H4 (cell line): Measurements from ENCODE around the gene GRB7. TPM values are rescaled to one million over a fixed set of nuclear protein-coding genes. Genes with fewer than 3 reads are reported as not detected.
A peak's percentile ranks its signal among the peaks of the same experiment; 100 is the strongest.
"Not testable (repeated sequence)": the region's sequence is repeated elsewhere in the genome, so short reads cannot be mapped to it uniquely, and the experiment has no call there.

Experiments used
- DNase-seq: peaks from one replicate; pipeline ENCODE4 v3.0.0-alpha.2; 2015; ENCODE audit warnings: low spot score
- total RNA-seq: library from RNA; depleted of rRNA; stranded (reverse); fragments of >200 nt; shearing (Covaris generic); gene quantifications from 2 replicates; pipeline ENCODE4 v1.2.3, GENCODE V29; 2014

Gene GRB7
- total RNA-seq, 1 experiment from 2014 or later, result not detected

DNA sequence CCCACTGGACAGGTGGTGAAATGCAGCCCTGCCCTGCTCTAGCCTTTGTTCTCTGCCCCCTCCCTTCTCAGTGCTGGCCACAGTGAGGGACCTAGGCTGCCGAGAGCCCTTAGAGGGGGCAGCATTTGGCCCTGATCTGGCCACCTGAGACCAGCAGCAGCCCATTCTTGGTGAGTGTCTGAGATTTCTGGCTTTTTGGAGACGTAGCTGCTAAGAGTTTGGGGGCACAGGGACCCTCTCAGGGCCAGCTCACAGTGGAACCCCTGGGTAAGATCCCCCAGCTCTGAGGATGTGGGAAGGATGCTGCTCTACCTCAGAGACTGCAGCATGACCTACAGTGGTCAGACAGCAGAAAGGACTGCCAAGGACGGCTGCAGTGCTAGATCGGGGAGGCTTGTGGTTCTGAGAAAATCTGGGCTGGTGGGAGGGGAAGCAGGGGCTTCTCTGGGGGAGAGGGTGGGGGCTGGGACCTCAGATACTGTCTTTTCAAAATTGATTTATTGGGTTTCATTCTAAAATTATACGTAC, 13.3 kb downstream of the GRB7 start:
- DNase-seq, result no peak

DNA sequence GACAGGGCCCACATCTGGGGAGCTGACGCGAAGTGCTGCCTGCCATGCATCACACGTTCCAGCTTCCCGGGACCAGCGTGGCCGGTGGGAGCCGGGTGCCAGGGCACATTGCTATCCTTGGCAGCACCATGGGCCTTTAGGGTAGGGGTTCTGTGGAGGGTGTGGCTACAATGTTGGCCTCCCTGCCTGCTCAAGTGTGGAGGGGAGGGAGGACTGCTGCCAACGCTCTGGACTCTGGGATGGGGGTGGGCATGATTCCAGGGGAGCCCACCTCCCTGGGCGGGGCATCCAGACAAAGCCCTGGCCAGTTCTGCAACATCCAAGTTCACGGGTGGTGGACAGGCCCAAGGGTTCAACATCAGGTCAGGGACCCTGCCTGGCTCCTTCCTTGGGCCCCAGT, 13.9 kb downstream of the GRB7 start:
- DNase-seq, result no peak

DNA sequence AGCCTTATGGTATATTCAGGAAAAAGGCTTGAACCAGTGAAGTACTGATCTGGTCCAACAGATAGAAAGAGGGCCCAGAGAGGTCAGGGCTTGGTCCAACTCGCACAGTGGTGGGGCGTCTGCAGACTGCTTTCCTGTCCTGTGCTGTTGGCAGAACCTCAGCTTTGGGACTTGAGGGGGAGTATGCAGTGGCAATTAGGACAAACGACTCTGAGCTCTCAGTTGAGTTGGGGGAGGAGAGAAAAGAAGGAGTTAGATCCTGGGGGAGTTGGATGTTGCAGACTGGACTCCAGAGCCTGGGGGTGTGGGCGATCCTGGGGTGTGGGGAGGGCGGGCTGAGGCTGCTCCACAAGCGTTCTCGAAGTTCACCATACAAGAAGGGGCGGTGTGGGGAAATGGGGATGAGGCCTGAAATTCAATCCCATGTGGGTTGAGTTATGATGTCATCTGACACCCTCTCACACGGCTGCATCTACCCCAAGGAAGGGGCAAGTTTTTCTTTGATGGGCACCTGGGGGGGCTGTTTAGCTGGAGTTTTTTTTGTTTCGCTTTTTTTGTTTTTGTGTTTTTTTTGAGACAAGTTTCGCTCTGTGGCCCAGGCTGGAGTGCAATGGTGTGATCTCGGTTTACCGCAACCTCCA, 14.6 kb downstream of the GRB7 start:
- DNase-seq, result no peak

DNA sequence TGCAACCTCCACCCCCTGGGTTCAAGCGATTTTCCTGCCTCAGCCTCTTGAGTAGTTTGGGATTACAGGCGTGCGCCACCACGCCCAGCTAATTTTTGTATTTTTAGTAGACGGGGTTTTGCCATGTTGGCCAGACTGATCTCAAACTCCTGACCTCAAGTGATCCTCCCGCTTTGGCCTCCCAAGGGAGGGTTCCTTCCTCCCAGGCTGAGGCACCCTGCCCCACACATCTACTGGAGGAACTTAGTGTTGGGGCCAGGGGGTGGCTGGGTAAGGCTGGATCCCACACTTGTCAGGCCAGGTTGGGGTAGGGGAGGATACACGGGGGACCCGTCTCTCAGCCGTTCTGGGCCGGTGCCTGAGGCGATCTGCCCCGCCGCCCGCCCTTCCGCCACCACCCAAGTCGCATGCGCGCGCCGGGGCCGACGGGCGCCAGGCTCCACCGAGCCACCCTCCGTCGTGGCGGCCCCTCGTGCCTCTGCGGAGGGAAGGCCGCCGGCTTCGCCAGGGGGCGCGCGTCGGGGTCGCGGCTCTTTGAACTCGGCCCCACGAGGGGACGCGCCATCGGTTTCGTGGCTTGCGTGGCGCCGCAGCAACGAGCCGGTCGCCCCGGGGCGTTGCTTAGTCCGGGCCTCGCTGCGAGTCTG, 15.9 kb downstream of the GRB7 start:
- no peak for DNase-seq

DNA sequence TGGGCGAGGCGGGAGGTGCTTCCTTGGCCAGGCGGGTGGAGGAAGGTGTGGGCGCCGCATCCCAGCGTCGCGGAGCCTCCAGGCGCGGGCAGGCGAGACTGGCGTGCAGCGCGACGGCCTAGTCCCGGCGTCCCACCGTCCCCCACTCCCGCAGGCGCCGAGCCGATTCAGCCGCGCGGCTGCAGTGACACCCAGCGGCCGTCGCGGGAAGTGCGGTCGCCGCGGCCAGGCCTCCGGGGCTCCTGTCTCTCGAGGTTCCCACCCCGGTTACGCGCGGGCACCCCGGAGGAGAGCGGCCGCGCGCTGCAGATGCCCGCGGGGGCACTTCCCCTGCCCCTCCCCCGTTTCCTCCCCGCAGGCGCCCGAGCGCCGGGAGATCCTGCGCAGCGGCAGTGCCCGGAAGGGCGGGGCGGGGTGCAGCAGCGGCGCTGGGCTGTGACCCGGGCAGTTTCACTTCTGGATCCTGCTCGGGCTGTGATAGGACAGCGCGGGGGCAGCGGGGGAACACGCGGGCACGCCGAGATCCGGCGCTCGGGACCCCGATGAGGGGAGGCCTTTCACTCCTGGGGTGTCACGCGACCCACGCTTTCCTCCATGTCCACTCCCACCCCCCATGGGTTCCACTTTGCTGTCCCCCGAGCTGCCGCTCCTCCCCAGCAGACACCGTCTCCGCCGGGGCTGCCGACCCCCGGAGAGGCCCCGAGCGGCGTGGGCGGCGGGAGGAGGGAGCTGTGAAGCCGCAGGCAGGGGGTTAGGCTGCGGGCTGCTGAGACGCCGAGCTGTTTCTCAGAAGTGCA, 16.6 kb downstream of the GRB7 start:
- DNase-seq, result peak; percentile 80

DNA sequence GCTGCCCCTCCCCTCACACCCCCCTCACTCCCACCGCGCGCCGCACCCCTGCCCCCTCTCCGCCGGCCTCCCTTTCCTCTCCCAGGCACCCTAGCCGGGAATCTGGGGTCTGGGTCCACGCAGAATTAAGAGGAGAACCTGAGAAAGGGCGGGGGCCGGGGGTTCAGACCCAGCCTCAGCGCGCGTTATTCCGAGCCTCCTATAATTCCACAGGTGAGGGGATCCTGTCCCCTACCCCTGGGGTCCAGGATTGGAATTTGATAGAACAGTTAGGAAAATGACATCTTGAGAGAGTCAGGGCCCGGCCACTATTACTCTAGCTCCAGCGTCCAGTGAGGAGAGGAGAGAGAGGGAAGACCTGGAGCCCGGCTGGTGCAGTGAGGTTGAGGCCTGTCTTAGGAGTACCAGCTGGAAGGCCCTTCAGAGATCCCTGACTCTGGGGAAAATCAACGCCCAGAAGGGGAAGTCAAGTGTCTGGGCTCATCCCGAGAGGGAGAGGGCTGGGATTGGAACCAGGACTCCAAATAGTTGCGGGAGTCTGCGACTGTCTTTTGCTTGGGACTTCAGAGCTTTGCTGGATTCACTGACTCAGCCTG, 17.3 kb downstream of the GRB7 start:
- no peak for DNase-seq

DNA sequence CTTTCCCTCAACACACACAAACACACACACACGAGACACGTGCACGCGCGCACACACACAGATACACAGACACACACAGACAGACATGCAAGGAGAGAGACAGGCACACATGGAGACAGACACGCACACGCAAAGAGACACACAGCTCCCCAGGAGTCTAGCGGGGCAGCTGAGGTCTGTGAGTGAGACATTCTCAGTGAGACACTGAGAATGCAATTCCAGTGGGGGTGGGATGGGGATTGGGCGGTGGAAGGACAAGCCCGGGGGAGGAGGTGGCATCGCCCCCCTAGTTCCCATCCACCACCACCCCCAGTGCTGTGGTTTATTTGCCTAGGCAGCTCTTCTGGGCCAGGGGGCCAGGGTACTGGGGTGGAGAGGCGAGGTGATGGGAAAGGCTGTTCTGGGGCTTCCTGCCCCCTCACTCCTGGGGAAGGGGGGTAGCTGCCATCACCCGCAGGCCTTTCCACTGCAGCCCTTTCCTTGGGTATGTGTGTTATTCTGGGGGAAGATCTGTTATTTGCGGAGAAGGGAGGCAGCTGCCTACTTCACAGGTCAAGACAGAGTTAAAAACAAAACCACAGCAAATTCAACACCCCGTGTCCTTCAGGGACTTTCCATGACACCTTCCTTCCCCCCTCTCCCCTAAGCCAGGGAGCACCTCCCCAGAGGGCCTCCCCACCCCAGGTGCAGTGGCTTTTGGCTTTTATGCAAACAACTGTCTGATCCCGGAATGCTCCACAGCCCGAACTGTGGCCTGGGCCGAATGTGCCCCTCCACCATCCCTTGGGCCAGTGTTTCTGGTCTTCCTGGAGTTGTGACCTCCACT, 18.0 kb downstream of the GRB7 start:
- no peak for DNase-seq

DNA sequence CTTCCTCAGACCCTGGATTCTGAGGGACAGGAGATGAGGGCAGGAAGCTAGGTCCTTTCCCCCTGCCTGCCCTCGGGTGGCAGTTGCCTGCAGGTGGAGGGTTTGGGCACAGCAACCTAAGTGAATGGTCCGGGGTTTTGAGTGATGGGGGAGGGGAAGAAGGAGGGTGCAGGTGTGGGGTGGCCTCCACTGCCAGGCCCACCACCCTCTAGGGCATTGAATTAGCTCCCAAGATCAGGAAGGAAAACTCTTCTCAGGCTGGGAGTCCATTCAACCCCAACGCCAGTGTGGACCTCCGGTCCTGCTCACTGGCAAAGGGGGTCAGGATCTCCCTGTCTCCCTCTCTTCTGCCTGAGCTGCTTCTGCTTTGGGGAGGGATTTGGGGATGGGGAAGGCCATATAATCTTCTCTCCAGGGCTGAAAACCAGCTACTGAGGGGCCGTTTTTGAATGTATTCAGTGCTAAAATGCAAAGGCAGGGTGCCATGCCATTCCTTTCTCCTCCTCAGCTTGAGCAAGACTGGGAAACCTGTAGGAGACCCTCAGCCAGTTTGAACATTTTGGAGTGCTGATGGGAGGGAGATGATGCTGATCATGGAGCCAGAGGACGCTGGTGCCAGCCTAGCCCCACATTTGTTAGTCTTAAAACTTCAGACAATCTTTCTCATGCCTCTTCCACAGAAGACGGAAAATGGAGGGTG, 18.8 kb downstream of the GRB7 start:
- DNase-seq, result no peak

DNA sequence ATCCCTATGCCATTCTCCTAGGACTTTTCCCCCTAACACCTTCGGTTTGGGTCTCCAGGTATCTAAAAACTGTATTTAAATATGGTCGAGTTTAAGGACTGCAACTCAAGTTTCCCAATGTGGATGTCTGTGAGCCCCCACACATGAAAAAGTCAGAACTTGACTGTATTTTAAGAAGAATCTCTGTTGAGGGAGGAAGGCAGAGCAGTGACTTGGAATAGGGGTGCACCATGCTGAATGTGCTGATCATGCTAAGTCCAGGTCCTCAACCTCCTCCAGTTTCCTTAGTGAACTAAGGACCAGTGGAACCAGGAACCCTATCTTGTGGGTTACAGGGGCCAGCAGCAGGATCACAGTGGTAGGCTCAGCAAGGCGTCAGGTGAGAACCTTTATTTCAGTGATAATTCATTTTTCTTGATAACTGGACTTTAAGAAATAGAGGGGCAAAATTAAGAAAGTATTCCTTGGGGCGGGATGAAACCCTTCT, 19.5 kb downstream of the GRB7 start:
- no peak for DNase-seq

DNA sequence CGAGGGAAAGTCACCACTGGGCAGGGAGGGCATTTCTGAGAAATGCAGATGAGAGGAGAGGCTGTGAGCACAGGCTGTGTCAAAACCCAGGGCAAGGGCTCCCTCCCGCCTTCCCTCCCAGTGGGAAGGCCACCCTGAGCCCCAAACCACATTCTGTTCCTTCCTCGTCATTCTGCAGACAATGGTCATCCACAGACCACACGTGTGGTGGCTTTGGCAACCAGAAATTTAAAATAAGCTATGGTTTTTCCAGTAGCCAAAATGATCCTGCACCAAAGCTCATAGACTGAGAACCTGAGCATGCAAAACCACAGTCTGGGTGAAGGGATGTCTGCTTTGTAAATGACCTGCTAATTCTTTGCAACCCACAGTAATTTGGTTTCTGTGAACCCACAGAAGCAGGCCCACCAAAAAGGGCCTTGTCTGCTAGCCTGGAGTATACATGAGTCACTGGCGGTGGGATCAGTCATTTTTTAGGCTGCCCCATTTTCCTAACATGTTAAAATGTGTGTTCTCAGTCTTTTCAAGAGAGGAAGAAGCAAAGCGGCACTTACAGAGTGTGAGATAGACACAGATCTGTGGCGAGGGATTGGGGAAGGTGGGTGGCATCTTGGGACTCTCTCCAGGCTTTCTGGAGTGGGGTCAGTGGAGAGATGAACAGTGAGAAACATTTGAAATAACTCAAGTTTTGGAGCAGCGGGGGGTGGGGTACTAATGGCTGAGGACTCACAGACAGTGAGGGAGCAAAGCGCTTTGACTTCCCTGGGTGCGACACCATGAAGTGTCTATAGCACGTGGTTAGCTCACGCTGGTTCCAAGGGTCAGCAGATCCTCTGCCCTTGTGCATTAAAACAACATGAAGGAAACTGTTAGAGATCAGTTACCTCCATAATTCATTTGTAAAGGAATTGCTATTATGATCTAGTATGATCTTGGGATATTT, 20.5 kb downstream of the GRB7 start:
- DNase-seq, result peak; percentile 51

DNA sequence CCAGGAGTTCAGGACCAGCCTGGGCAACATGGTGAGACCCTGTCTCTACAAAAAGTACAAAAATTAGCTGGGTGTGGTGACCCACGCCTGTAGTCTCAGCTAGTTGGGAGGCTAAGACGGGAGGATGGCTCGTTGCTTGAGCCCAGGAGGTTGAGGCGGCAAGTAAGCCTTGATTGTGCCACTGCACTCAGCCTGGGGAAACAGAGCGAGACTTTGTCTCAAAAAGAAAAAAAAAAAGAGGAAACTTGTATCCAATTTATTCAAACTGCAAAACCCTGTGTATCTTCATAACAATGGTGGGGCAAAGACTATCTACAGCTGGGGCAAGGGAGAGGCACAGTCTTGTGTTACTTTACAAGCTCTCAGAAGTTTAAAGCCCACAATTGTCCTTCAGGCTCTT, 21.5 kb downstream of the GRB7 start:
- no peak for DNase-seq

DNA sequence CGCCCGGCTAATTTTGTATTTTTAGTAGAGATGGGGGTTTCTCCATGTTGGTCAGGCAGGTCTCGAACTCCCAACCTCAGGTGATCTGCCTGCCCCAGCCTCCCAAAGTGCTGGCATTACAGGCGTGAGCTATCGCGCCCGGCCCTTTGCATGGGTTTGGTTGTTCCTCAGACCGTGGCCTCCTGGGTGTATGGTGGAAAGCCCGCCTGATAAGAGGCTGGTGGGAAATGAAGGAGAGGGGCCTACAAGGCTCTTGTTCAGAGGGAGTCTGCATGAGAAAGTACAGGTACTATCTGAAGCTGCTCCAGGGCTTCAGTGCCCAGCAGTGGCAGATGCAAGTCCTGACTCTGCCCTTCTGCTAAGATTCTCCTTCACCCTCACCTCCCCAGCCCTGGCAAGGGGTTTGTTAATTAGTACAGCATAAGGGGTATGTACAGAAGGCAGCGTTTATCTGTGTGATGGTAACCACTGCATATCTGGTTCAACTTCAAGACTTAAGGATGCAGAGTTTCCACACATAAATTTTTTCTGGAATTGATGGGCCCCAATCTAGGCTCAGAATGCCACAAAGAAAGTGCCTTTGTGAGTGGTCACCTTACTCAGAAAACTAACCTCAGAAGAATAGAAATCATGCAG, 24.2 kb downstream of the GRB7 start:
- DNase-seq, result no peak

DNA sequence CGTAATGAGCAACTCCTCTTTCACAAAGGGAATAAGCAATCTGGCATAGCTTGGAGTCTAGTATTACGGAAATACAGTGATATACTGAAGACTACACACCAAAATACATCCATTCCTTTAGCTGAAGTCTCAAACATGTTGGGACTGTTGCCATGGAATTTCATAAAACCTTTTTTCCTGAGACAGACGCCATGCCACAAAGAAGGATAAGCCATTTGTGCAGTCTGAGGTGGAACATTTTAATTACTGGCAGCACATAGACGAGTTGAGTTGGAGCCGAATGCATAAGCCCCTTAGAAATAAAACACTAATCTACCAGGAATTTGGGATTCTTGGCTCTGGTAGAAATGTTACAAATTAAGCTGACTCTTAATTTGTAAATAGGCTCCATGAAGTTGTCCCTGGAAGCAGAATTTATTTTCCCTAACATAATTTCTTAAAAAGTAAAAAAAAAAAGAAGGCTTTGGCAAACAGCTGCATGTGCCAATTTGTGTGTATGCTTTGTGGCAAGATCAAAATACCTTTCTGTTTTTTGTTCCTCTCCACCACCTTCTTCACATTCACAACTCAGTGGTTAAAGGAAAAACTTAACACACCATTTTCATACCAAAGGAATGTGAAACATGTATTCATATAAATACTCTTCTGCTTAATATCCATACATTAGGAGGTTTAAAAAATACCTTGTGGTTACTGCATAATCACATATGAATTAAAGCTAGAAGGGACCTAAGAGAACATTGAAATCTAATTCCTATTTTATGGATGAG, 25.5 kb downstream of the GRB7 start:
- DNase-seq, result no peak

DNA sequence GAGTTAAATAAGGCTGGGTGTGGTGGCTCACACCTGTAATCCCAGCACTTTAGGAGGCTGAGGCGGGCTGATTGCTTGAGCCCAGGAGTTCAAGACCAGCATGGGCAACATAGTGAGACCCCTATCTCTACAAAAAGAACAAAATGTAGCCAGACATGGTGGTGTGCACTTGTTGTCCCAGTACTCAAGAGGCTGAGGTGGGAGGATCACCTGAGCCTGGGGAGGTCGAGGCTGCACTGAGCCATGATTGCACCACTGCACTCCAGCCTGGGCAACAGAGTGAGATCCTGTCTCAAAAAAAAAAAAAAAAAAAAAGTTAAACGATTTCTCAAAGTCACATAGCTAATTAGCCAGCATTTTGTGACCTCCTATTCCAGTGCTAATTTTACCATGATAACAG, 26.4 kb downstream of the GRB7 start:
- DNase-seq, result not testable (repeated sequence)

DNA sequence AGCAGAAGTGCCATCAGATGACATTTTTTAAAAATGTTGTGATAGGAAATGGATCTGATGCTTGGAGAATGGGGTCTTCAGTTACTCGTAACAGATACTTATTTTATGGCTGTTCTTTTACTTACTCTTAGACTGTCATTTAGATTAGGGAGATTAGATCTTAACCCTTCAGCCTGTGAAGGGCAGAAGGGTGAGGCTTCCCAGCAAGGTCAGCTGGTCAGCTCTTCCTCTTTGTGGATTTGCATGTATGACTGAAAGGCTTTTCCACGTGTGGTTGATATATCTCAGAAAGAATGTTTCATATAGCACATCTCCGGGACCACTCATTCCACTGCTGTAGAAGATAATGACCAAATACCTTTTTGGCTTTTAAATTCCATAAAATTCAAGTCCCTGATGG, 27.4 kb downstream of the GRB7 start:
- no peak for DNase-seq

DNA sequence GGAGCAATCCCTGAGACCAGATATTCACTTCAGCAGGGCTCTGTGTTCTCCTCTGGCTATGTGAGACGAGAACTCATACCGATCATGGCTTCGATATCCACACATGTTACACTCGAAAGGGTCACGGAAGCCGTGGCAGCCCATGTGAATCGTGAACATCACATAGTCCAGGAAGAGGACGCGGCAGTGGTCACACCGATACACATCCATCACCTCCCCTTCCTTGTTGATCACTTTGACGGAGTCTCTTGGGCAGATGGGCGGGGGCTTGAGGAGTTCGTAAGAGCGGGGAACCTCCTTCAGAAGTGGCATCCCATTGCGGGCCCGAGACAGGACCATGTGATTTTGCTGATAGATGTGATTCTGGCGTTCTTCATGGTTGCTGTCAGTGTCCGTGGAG, 28.0 kb downstream of the GRB7 start:
- DNase-seq, result no peak

DNA sequence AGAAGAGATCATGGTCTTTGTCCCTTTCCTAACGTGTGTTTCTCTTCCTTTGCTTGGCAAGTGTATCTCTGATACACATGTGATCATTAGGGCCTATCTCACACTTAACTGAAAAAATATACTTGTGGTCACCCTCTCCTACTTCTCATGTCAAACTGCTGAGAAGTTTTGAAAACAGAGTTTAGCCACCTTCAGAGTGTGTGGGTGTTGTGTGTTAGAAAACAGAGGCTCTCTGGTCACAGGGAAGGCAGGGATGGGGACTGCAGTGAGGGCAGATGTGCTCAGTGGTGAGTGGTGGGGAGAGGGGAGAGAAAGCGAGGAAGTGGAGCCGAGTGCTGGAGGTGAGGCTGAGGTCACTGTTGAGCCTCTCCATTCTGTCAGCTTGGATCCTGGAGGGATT, 29.4 kb downstream of the GRB7 start:
- DNase-seq, result no peak

DNA sequence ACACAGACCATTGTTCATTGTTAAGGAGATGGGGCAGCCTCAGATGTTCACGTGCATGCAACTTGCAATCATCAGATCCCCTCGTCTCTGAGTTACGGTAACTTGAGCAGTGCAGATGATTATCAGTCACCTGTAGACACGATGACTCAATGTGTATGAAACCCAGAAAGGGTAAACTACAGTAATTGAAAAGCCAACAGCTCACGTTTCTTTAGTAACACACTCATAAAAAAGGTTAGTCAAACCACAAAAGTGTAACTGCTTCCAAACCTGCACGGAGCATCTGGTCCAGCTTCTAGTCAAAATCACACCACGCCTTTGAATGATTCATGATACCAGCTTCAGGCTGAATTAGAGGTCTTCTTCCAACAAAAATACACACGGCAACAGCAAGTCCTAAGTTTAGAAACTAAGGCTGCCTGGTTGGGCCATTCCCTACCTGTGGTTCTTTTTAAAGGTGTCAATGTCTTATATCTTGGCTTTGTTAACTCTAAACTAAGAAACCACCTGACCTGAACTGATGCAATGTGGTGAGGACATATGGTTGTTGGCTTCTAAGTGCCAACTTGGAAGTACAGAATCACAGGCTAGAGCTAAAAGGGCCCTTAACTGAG, 32.3 kb downstream of the GRB7 start:
- peak; percentile 89 for DNase-seq
